HG02970 (cell line): ENCODE results near the gene COCH.

Source experiments
- ATAC-seq: cut with Tn5 transposase; IDR thresholded peaks from one replicate; pipeline ENCODE4 v1.9.1; 2021; ENCODE audit warnings: mild to moderate bottlenecking, moderate library complexity, moderate number of reproducible peaks; ENCODE audit not compliant: unreplicated experiment, low FRiP score

Gene COCH

GRCh38 chr14:30874120-30874998 lies at the start of gene COCH:
COCH (plus strand) TSS chr14:30874559; CDS start chr14:30874939, 380 bp downstream.
- peak; percentile 61 for ATAC-seq

DNA sequence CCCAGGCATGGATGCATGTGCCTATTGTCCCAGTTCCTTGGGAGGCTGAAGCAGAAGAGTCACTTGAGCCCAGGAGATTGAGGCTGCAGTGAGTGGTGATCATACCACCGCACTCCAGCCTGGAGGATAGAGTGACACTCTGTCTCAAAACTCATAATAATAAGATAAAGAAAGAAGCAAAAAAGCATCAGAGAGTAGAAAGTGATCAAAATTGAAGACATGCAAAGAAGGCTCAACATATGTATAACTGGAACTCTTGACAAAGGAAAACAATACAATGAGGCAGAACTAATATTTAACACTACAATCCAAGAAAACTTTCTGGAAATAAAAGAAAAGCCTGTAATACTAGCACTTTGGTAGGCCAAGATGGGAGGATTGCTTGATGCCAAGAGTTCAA lies 48.3 kb upstream of the COCH start:
- no peak for ATAC-seq

DNA sequence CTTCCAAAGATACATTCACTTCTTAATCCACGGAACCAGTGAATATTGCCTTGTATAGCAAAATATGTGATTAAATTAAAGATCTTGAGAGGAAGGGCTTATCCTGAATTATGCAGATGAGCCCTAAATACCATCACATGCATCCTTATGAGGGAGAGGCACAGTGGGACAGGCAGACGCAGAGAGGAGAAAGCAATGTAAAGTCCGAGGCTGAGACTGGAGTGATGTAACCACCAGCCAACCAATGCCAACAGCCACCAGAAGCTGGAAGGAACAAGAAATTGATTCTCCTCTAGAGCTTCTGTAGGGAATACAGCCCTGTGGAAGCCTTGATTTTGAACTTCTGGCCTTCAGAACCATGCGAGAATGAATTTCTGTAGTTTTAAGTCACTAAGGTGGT lies 44.5 kb upstream of the COCH start:
- ATAC-seq: no peak

DNA sequence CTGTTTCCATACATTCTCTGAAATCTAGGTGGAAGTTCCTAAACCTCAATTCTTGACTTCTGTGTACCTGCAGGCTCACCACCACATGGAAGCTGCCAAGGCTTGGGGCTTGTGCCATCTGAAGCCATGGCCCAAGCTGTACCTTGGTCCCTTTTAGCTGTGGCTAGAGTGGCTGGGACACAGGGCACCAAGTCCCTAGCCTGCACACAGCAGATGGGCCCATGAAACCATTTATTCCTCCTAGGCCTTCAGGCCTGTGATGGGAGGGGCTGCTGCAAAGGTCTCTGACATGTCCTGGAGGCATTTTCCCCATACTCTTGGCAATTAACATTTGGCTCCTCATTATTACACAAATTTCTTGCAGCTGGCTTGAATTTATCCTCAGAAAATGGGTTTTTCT lies 40.0 kb upstream of the COCH start:
- no peak for ATAC-seq

DNA sequence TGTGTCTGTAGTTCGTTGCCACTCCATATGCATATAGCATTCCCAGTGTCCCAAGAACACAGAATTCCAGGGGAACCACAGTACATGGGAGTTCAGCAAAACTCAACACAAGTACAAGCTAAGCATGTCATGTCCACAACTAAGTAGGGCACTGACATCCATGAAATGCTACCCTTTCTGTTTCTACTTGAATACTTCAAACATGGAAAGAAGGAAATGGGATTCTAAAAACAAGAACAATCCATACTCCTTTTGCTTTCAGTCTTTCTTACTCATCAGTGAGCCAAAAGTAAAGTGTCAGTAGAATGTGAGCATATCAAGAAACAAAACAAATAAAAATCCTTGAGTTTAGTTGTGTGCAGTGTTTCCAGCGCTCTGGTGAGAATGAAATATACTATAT lies 36.0 kb upstream of the COCH start:
- no peak for ATAC-seq

GRCh38 chr14:30840086-30840779 lies 34.1 kb upstream of the COCH start:
- no peak for ATAC-seq

DNA sequence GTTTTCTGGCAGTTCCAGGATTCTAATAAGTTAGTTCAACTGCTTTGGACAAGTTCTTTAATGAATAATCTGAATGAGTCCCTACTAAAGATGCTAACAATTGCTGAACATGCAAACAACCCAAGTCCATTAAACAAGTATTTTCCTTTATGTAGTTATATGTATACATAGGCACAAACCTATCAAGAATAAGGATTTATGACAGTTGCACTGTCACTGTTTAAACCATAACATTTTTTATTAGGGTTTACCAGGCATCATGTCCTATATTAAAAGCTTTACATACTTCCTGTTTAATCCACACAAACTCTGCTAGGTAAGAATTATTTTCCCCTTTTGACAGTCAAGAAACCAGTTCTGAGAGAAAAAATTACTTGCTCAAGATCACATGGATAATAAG lies 31.9 kb upstream of the COCH start:
- ATAC-seq: no peak

DNA sequence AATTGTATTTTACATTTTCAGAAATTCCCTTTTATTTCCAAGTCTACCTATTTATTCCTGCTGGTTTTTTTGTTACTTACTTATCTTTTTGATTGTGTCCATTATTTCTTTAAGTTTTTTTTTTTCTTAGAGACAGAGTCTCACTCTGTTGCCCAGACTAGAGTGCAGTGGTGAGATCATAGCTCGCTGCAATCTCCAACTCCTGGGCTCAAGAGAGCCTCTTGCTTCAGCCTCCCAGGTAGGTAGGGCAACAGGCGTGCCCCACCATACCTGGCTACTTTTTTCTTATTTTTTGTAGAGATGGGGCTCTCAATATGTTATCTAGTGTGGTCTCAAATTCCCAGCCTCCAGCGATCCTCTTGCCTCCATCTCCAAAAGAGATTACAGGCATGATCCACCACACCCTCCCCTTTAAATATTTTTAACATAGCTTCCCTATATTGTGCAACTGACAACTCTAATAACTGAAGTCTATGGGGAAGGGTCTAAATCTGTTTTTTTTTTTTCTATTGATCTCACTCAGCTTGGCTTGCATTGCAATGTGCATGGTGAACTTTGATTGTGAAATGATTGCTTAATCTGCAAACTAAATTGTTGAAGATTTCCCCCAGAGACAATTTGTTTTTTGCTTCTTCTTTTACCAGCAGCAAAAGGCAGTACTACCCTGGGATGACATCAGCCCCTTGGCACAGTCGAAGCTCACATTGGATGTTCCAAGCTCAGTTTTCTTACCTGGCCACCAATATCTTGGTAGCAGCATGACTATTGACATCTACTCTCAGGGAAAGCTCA lies 25.7 kb upstream of the COCH start:
- ATAC-seq: peak; percentile 31

- ATAC-seq: peak; percentile 70
These were observed 25.0 kb upstream of the COCH start for GRCh38 chr14:30849354-30849753.

GRCh38 chr14:30849983-30850382 lies 24.4 kb upstream of the COCH start:
- no peak for ATAC-seq

GRCh38 chr14:30853946-30854345 lies 20.4 kb upstream of the COCH start:
- no peak for ATAC-seq

- ATAC-seq: no peak
These were observed 19.9 kb upstream of the COCH start for GRCh38 chr14:30854492-30854891.

DNA sequence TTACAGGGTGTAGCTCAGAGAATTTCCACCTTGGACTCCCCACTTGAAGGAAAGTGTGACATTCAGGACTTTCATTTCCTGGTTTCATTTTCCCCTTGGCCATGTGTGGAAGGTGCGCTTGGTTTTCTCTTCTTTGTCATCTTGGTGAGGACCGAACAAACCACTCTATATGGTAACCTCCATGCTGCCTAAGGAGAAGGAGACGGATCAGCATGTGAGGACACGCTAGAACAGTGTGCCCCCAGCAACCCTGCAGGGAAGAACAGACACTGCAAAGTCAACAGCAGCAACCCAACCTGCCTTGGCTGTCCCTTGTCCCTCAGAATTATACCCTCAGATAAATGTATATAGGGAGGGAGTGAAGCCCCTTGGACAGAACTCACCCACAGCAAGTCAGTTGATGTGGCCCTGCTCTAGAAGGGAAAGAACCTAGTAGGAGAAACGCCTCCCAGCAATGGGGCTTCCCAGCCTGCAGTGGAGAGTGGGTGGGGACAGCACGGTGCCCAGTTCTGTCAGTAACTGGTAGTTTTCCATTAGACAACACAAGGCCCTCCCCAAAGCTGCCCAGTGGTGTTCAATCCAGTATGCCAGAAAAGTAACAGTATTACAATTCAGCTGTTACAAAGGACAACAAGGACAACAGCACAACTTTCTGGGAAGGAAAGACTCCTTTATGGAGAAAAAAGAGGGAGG lies 18.9 kb upstream of the COCH start:
- no peak for ATAC-seq

DNA sequence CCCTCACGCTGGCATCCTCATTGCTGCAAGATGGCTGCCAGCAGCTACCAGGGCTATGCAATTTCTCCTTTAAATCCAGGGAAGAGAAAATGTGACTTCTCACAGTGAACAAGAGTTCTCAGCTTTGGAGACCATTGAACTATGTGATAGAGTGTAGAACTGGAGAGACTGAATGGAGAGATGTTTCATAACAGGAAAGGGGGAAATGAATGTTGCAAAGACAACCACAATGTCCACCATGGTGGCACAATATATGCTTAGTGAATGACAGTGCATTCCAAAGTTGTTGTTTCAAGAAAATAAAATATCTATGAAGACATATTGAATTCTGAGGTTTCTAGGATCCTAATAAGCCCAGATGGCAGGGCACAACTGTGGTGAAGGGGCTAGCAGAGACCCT lies 13.2 kb upstream of the COCH start:
- no peak for ATAC-seq

DNA sequence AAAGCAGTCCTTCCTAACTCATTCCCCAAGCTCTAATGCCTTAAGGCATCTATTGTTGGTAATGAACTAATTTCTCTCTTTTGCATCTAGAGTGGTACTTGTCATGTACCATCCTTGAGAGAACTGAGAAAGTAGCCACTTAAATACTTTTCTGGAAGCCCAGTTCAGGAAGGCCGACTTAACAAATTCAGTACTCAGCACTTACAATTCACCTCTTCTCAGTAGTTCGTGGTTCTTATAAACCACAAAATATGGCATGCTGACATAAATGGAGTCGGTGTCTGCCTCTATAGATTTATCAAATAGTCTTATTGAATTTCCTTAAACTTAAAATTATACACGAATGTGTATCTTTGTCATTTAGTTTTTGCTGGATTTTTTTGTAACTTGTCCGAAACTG lies 9.4 kb upstream of the COCH start:
- ATAC-seq: no peak

GRCh38 chr14:30868736-30869135 lies 5.6 kb upstream of the COCH start:
- no peak for ATAC-seq

DNA sequence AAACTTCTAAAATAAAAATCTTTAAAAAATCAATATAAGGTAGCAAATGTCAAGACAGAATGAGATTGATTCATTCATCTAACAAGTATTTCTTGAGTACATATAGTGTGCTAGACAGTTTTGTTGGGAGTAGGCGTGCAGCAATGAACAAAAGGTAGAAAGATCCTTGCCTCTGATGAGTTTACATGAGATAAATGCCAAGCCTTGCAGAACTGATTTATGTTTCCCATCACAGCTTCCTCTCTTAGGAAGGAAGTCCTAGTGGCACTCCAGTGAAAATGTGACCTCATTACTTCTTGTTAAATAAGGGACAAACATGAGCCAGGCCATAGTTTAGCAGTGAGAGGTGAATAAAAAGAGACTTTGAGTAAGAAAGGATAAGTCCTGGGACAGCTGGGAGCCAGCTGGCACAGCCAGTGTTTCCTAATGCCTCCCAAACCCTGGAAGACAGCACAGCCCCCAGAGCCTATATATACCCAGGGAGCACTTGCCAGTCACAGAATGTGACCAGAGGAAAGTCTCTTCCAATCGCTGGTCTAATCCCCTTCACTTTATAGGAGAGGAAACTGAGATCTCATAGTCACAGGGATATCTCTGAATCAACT lies 4.7 kb upstream of the COCH start:
- ATAC-seq: no peak

DNA sequence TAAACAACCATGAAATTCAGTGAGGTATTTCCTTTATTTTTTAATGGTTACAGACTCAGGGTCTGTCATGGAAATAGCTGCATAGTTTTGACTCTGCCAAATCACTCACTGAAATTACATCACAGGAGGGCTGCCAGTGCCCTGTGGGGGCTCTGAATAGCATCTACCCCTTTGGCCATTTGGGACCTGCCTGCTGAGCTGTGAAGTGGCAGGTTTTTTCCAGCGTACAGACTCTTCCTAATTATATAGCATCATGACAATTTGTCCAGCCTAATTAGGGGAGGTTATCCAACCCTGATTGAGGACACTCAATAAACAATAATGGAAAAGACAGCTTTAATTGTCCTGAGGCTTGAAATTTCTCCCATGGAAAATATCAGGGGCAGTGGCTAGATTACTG lies 1.8 kb upstream of the COCH start:
- no peak for ATAC-seq

- ATAC-seq: no peak
These were observed 845 bp upstream of the COCH start for GRCh38 chr14:30873308-30874119.
